ENCODE results near the gene XPNPEP2. TPM values are rescaled to one million over a fixed set of nuclear protein-coding genes. Genes with fewer than 3 reads are reported as not detected.

XPNPEP2 gene
- total and polyA plus RNA-seq, 9 of the 15 experiments (the other 6 are each of a cell fraction or from before 2014, with no cell fraction given): 0.03 to 0.19 (median 0.09) TPM; not detected in 5

- FAIRE-seq (no peak), DNase-seq (ENCODE audit: extremely low read depth in 1 of 4, low spot score in 3 of 4) (no peak), ATAC-seq (no peak)
- Histone ChIP-seq H3K27ac (ENCODE audit: extremely low read depth, low read depth, low read length) (no peak overlapping the region), H2AFZ (ENCODE audit: low read depth, low read length) (no peak overlapping the region), H3K9me1 (ENCODE audit: control insufficient read depth, insufficient read depth, low read length) (no peaks in the 10 kb centered on the region), H3K4me3 (no peak overlapping the region), H3K36me3 (ENCODE audit: control insufficient read depth, insufficient read depth, low read length) (no peaks in the 10 kb centered on the region), H3K4me1 (replicated peaks in 1 of 2; ENCODE audit: control insufficient read depth in 2 of 2, insufficient read depth in 2 of 2, low read length in 2 of 2) (peaks cover 13 to 16% of the 10 kb centered on the region in 2 experiments), H4K20me1 (replicated peaks; ENCODE audit: control insufficient read depth, insufficient read depth, low read length) (no peaks in the 10 kb centered on the region), H3K9ac (ENCODE audit: insufficient read depth in 1 of 2, low read depth in 2 of 2, low read length in 2 of 2) (no peak overlapping the region), H3K79me2 (ENCODE audit: control insufficient read depth, insufficient read depth, low read length) (no peaks in the 10 kb centered on the region), H3K9me3 (replicated peaks; ENCODE audit: control insufficient read depth, insufficient read depth, low read depth, low read length) (no peaks in the 10 kb centered on the region), H3K27me3 (ENCODE audit: control insufficient read depth in 2 of 2, insufficient read depth in 2 of 2, low read length in 2 of 2) (no peaks in the 10 kb centered on the region), H3K4me2 (ENCODE audit: insufficient read depth, low read length) (no peak overlapping the region)
- intact Hi-C loops (cut with micrococcal nuclease): no loop called here
- ChIA-PET POLR2A (no interaction called here), CTCF (ENCODE audit: low intra/inter-chr PET ratio) (no interaction called here)
- in situ Hi-C loops (cut with MboI): no loop called here
- WGBS (ENCODE audit: insufficient coverage, low coverage, missing lambda C conversion rate): 21% methylated on average over 4 of the region's 6 CpGs
- BruUV-seq (replicated peaks): no TSS peak
- TF ChIP-seq CREB1 (IDR thresholded peaks at IDR 0.05) (no peak), CREB1 (CRISPR knock-in tag; IDR thresholded peaks at IDR 0.05) (no peak), ZZZ3 (IDR thresholded peaks at IDR 0.05) (no peak), SMAD3 (CRISPR knock-in tag; conservative IDR thresholded peaks at IDR 0.05) (no peak), CBFB (CRISPR knock-in tag; IDR thresholded peaks at IDR 0.05) (no peak), RBM39 (optimal IDR thresholded peaks at IDR 0.05; ENCODE audit: low read depth, low read length) (no peak), ZHX1 (conservative IDR thresholded peaks at IDR 0.05; ENCODE audit: low read length) (no peak), FOXJ3 (CRISPR knock-in tag; IDR thresholded peaks at IDR 0.05) (no peak), SMARCA5 (IDR thresholded peaks at IDR 0.05) (no peak), NCOA1 (IDR thresholded peaks at IDR 0.05; ENCODE audit: low read depth) (no peak), HMGN3 (IDR thresholded peaks at IDR 0.05; ENCODE audit: borderline replicate concordance, extremely low read depth, insufficient read length, low read depth, low read length) (no peak), ELF1 (tag; IDR thresholded peaks at IDR 0.05) (no peak)
- TF ChIP-seq, protein P1, sequence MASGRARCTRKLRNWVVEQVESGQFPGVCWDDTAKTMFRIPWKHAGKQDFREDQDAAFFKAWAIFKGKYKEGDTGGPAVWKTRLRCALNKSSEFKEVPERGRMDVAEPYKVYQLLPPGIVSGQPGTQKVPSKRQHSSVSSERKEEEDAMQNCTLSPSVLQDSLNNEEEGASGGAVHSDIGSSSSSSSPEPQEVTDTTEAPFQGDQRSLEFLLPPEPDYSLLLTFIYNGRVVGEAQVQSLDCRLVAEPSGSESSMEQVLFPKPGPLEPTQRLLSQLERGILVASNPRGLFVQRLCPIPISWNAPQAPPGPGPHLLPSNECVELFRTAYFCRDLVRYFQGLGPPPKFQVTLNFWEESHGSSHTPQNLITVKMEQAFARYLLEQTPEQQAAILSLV (tag; IDR thresholded peaks at IDR 0.05): no peak
- TF ChIP-seq, protein P2, sequence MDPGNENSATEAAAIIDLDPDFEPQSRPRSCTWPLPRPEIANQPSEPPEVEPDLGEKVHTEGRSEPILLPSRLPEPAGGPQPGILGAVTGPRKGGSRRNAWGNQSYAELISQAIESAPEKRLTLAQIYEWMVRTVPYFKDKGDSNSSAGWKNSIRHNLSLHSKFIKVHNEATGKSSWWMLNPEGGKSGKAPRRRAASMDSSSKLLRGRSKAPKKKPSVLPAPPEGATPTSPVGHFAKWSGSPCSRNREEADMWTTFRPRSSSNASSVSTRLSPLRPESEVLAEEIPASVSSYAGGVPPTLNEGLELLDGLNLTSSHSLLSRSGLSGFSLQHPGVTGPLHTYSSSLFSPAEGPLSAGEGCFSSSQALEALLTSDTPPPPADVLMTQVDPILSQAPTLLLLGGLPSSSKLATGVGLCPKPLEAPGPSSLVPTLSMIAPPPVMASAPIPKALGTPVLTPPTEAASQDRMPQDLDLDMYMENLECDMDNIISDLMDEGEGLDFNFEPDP (CRISPR knock-in tag; IDR thresholded peaks at IDR 0.05): no peak
- TF ChIP-seq, protein P3, sequence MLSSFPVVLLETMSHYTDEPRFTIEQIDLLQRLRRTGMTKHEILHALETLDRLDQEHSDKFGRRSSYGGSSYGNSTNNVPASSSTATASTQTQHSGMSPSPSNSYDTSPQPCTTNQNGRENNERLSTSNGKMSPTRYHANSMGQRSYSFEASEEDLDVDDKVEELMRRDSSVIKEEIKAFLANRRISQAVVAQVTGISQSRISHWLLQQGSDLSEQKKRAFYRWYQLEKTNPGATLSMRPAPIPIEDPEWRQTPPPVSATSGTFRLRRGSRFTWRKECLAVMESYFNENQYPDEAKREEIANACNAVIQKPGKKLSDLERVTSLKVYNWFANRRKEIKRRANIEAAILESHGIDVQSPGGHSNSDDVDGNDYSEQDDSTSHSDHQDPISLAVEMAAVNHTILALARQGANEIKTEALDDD (IDR thresholded peaks at IDR 0.05): no peak
Measured at GRCh38 chrX:129788527-129788926, 49.7 kb downstream of the XPNPEP2 start.

All from K562 (cell line).